CD4-positive, alpha-beta memory T cell (primary cell): ENCODE results near the gene PPFIA1. TPM values are rescaled to one million over a fixed set of nuclear protein-coding genes. Genes with fewer than 3 reads are reported as not detected.

ENCODE experiments used
- CTCF ChIA-PET: fragments of 350-600 bp; sonication (Branson Sonifier 250); formaldehyde crosslinking; loops from one replicate; lab custom pipeline; 2021; ENCODE audit warnings: inconsistent platforms; ENCODE audit not compliant: partially characterized antibody; lab: Charles Lee
- POLR2A ChIA-PET: fragments of 350-600 bp; sonication (Branson Sonifier 250); formaldehyde crosslinking; loops from one replicate; lab custom pipeline; 2021; ENCODE audit not compliant: partially characterized antibody; lab: Charles Lee
- DNase-seq, 5 donors: peaks; one replicate each; pipeline versions ENCODE4 v3.0.0 to v3.0.0-alpha.2; 2020 to 2022; ENCODE audit warnings: mixed read lengths in 1 of 5
- H3K27ac ChIP-seq: one replicate; pipeline ENCODE4 v1.7.0; 2013; ENCODE audit warnings: low read depth, low read length
- H3K27me3 ChIP-seq: 2 replicates; pipeline ENCODE4 v1.7.0; 2013; ENCODE audit warnings: mild to moderate bottlenecking, low read length, moderate library complexity; ENCODE audit not compliant: insufficient read depth
- H3K36me3 ChIP-seq: 2 replicates; pipeline ENCODE4 v1.7.0; 2013; ENCODE audit warnings: mild to moderate bottlenecking, low read length, moderate library complexity; ENCODE audit not compliant: insufficient read depth
- H3K4me1 ChIP-seq: 2 replicates; pipeline ENCODE4 v1.7.0; 2013; ENCODE audit warnings: mild to moderate bottlenecking, low read length, moderate library complexity; ENCODE audit not compliant: insufficient read depth
- H3K4me3 ChIP-seq, 2 donors: one replicate each; pipeline ENCODE4 v1.7.0; 2013; ENCODE audit warnings: low read length in 2 of 2, mild to moderate bottlenecking in 1 of 2
- H3K9me3 ChIP-seq, 2 donors: one replicate each; pipeline ENCODE4 v1.7.0; 2013; ENCODE audit warnings: low read length in 2 of 2, control low read depth in 1 of 2; ENCODE audit not compliant: control insufficient read depth in 1 of 2
- H3K27ac Mint-ChIP-seq, 7 donors: one replicate each; pipeline ENCODE4 v1.8.0; 2020 to 2021; ENCODE audit warnings: mixed read lengths in 7 of 7, mild to moderate bottlenecking in 6 of 7, inconsistent platforms in 3 of 7, moderate library complexity in 3 of 7
- H3K27me3 Mint-ChIP-seq, 2 donors: one replicate each; pipeline ENCODE4 v1.8.0; 2020 to 2021; ENCODE audit warnings: mixed read lengths in 2 of 2
- H3K36me3 Mint-ChIP-seq, 2 donors: one replicate each; pipeline ENCODE4 v1.8.0; 2020 to 2021; ENCODE audit warnings: mixed read lengths in 2 of 2, inconsistent platforms in 1 of 2, mild to moderate bottlenecking in 1 of 2
- H3K4me1 Mint-ChIP-seq, 4 donors: one replicate each; pipeline ENCODE4 v1.8.0; 2020 to 2021; ENCODE audit warnings: mixed read lengths in 4 of 4, mild to moderate bottlenecking in 1 of 4
- H3K4me3 Mint-ChIP-seq, 8 donors: one replicate each; pipeline ENCODE4 v1.8.0; 2020 to 2021; ENCODE audit warnings: mixed read lengths in 8 of 8, mild to moderate bottlenecking in 7 of 8, moderate library complexity in 6 of 8, inconsistent platforms in 3 of 8
- H3K9me3 Mint-ChIP-seq, 8 donors: one replicate each; pipeline ENCODE4 v1.8.0; 2020 to 2021; ENCODE audit warnings: mixed read lengths in 8 of 8, mild to moderate bottlenecking in 5 of 8, inconsistent platforms in 3 of 8, moderate library complexity in 1 of 8
- intact Hi-C: fragments of 100-400 bp; cut with micrococcal nuclease; formaldehyde crosslinking; loops from one replicate; pipeline ENCODE4 v1.15.1; 2023
- polyA plus RNA-seq, 2 donors: library from polyadenylated mRNA; unstranded; fragments of 300-500 nt; fragmentation: Illumina TruSeq; gene quantifications; one replicate each; pipeline ENCODE4 v1.2.3, GENCODE V29; 2021
- total RNA-seq, 2 experiments: library from RNA; stranded (reverse); gene quantifications; one replicate each; pipeline ENCODE4 v1.2.3, GENCODE V29; 2021

PPFIA1 gene
- total and polyA plus RNA-seq, 4 experiments from 2014 or later = 4.3 to 54.8 (median 35.8) TPM

GRCh38 chr11:70353900-70354568 is 83.5 kb downstream of the PPFIA1 start:
- peaks cover 0 to 2% (median 0%) of the 10 kb centered on the region in 4 donors for H3K4me1 Mint-ChIP-seq
- H3K27ac Mint-ChIP-seq = peak overlapping the region in 1 of 7 donors; percentile 80
- H3K4me3 ChIP-seq = no peak overlapping the region
- H3K9me3 ChIP-seq = no peaks in the 10 kb centered on the region
- CTCF ChIA-PET = no interaction called here
- H3K4me3 Mint-ChIP-seq = no peak overlapping the region
- DNase-seq = no peak
- intact Hi-C loops = no loop called here
- H3K27ac ChIP-seq = no peak overlapping the region
- POLR2A ChIA-PET = no interaction called here
- no peaks in the 10 kb centered on the region for H3K27me3 Mint-ChIP-seq
- no peaks in the 10 kb centered on the region for H3K4me1 ChIP-seq
- peaks cover 54% of the 10 kb centered on the region for H3K36me3 ChIP-seq
- no peaks in the 10 kb centered on the region for H3K9me3 Mint-ChIP-seq
- H3K36me3 Mint-ChIP-seq = peaks cover 59 to 80% of the 10 kb centered on the region in 2 donors
- H3K27me3 ChIP-seq = no peaks in the 10 kb centered on the region

GRCh38 chr11:70354629-70355028 is 84.1 kb downstream of the PPFIA1 start:
- no peaks in the 10 kb centered on the region for H3K27me3 ChIP-seq
- no peak for DNase-seq
- H3K9me3 ChIP-seq = no peaks in the 10 kb centered on the region
- H3K4me1 ChIP-seq = no peaks in the 10 kb centered on the region
- intact Hi-C loops = no loop called here
- Mint-ChIP-seq H3K9me3 (no peaks in the 10 kb centered on the region), H3K27me3 (no peaks in the 10 kb centered on the region), H3K36me3 (peaks cover 58 to 80% of the 10 kb centered on the region in 2 donors), H3K4me3 (no peak overlapping the region), H3K27ac (no peak overlapping the region), H3K4me1 (peaks cover 0 to 2% (median 0%) of the 10 kb centered on the region in 4 donors)
- H3K27ac ChIP-seq = no peak overlapping the region
- ChIA-PET CTCF (no interaction called here), POLR2A (no interaction called here)
- peaks cover 55% of the 10 kb centered on the region for H3K36me3 ChIP-seq
- no peak overlapping the region for H3K4me3 ChIP-seq

GRCh38 chr11:70358753-70359152 is 88.3 kb downstream of the PPFIA1 start:
- Histone ChIP-seq H3K36me3 (peaks cover 49% of the 10 kb centered on the region), H3K4me1 (no peaks in the 10 kb centered on the region), H3K27ac (no peak overlapping the region), H3K4me3 (no peak overlapping the region), H3K9me3 (no peaks in the 10 kb centered on the region), H3K27me3 (no peaks in the 10 kb centered on the region)
- no peak for DNase-seq
- intact Hi-C loops = no loop called here
- no peaks in the 10 kb centered on the region for H3K9me3 Mint-ChIP-seq
- CTCF ChIA-PET = no interaction called here
- peaks cover 66 to 85% of the 10 kb centered on the region in 2 donors for H3K36me3 Mint-ChIP-seq
- POLR2A ChIA-PET = no interaction called here
- H3K27ac Mint-ChIP-seq = no peak overlapping the region
- no peak overlapping the region for H3K4me3 Mint-ChIP-seq
- peaks cover 0 to 2% (median under 1%) of the 10 kb centered on the region in 4 donors for H3K4me1 Mint-ChIP-seq
- H3K27me3 Mint-ChIP-seq = no peaks in the 10 kb centered on the region

GRCh38 chr11:70359451-70360205 is 89.1 kb downstream of the PPFIA1 start:
- peaks cover 61 to 82% of the 10 kb centered on the region in 2 donors for H3K36me3 Mint-ChIP-seq
- no peaks in the 10 kb centered on the region for H3K9me3 ChIP-seq

GRCh38 chr11:70360211-70360610 is 89.7 kb downstream of the PPFIA1 start:
- Mint-ChIP-seq H3K9me3 (no peaks in the 10 kb centered on the region), H3K27ac (no peak overlapping the region), H3K4me1 (peaks cover 8 to 17% (median 9%) of the 10 kb centered on the region in 4 donors), H3K27me3 (no peaks in the 10 kb centered on the region), H3K4me3 (no peak overlapping the region), H3K36me3 (peaks cover 56 to 82% of the 10 kb centered on the region in 2 donors)
- peaks cover 34% of the 10 kb centered on the region for H3K36me3 ChIP-seq
- CTCF ChIA-PET = no interaction called here
- intact Hi-C loops = no loop called here
- H3K4me3 ChIP-seq = no peak overlapping the region
- no peaks in the 10 kb centered on the region for H3K27me3 ChIP-seq
- peaks cover 11% of the 10 kb centered on the region for H3K4me1 ChIP-seq
- H3K9me3 ChIP-seq = no peaks in the 10 kb centered on the region
- H3K27ac ChIP-seq = no peak overlapping the region
- POLR2A ChIA-PET = no interaction called here
- DNase-seq = no peak

More at GRCh38 chr11:70359451-70360205, 89.1 kb downstream of the PPFIA1 start:
- Mint-ChIP-seq H3K9me3 (no peaks in the 10 kb centered on the region), H3K27ac (no peak overlapping the region), H3K27me3 (no peaks in the 10 kb centered on the region), H3K4me1 (peaks cover 2 to 11% (median 4%) of the 10 kb centered on the region in 4 donors), H3K4me3 (no peak overlapping the region)
- no peak for DNase-seq
- Histone ChIP-seq H3K4me3 (no peak overlapping the region), H3K27me3 (no peaks in the 10 kb centered on the region), H3K36me3 (peaks cover 40% of the 10 kb centered on the region), H3K4me1 (peaks cover 5% of the 10 kb centered on the region), H3K27ac (no peak overlapping the region)
- intact Hi-C loops = no loop called here
- ChIA-PET CTCF (no interaction called here), POLR2A (no interaction called here)

- H3K27ac Mint-ChIP-seq = no peak overlapping the region
- intact Hi-C loops = no loop called here
- Histone ChIP-seq H3K27ac (no peak overlapping the region), H3K36me3 (peaks cover 7% of the 10 kb centered on the region), H3K4me1 (peaks cover 21% of the 10 kb centered on the region), H3K4me3 (no peak overlapping the region), H3K9me3 (no peaks in the 10 kb centered on the region), H3K27me3 (no peaks in the 10 kb centered on the region)
- H3K4me1 Mint-ChIP-seq = peaks cover 21 to 32% (median 23%) of the 10 kb centered on the region in 4 donors
- DNase-seq = no peak
- POLR2A ChIA-PET = no interaction called here
- no peaks in the 10 kb centered on the region for H3K9me3 Mint-ChIP-seq
- no peak overlapping the region for H3K4me3 Mint-ChIP-seq
- CTCF ChIA-PET = no interaction called here
- H3K36me3 Mint-ChIP-seq = peaks cover 40 to 61% of the 10 kb centered on the region in 2 donors
- no peaks in the 10 kb centered on the region for H3K27me3 Mint-ChIP-seq
These were observed 93.7 kb downstream of the PPFIA1 start for GRCh38 chr11:70364178-70364577.

GRCh38 chr11:70364745-70365543 is 94.5 kb downstream of the PPFIA1 start:
- ChIA-PET POLR2A (no interaction called here), CTCF (no interaction called here)
- no peak overlapping the region for H3K4me3 ChIP-seq
- DNase-seq = peak; percentile 43 to 64 (median 45)
- intact Hi-C loops = no loop called here
- Mint-ChIP-seq H3K36me3 (peaks cover 38 to 58% of the 10 kb centered on the region in 2 donors), H3K9me3 (no peaks in the 10 kb centered on the region), H3K27ac (peak overlapping the region; percentile 37 to 80 (median 45)), H3K4me1 (peaks cover 21 to 32% (median 23%) of the 10 kb centered on the region in 4 donors), H3K4me3 (peak overlapping the region; percentile 61 to 86 (median 76)), H3K27me3 (no peaks in the 10 kb centered on the region)
- peaks cover 4% of the 10 kb centered on the region for H3K36me3 ChIP-seq
- H3K27me3 ChIP-seq = no peaks in the 10 kb centered on the region
- no peaks in the 10 kb centered on the region for H3K9me3 ChIP-seq
- no peak overlapping the region for H3K27ac ChIP-seq
- peaks cover 21% of the 10 kb centered on the region for H3K4me1 ChIP-seq
